SW480 (cell line): ENCODE data around the gene ABCF3.

Experiments
- DNase-seq: peaks from one replicate; pipeline ENCODE4 v3.0.0-alpha.2; 2016; ENCODE audit warnings: low spot score

Gene ABCF3

GRCh38 chr3:184233127-184233843, 47.3 kb downstream of the ABCF3 start:
- no peak for DNase-seq

- peak; percentile 83 for DNase-seq
Observed at GRCh38 chr3:184234224-184234623, 48.2 kb downstream of the ABCF3 start.

GRCh38 chr3:184234671-184235380, 48.8 kb downstream of the ABCF3 start:
- DNase-seq, result no peak

GRCh38 chr3:184235381-184236032, 49.5 kb downstream of the ABCF3 start:
- DNase-seq, result no peak

- no peak for DNase-seq
Observed at GRCh38 chr3:184236033-184236410, 50.0 kb downstream of the ABCF3 start.

GRCh38 chr3:184236636-184237035, 50.6 kb downstream of the ABCF3 start:
- DNase-seq, result no peak

- no peak for DNase-seq
Observed at GRCh38 chr3:184237211-184237610, 51.2 kb downstream of the ABCF3 start.

GRCh38 chr3:184237807-184238206, 51.8 kb downstream of the ABCF3 start:
- no peak for DNase-seq

- no peak for DNase-seq
Observed at GRCh38 chr3:184238246-184238818, 52.3 kb downstream of the ABCF3 start.

- DNase-seq, result no peak
Observed at GRCh38 chr3:184239221-184239620, 53.2 kb downstream of the ABCF3 start.

- no peak for DNase-seq
Observed at GRCh38 chr3:184239708-184240107, 53.7 kb downstream of the ABCF3 start.

GRCh38 chr3:184240384-184241140, 54.6 kb downstream of the ABCF3 start:
- DNase-seq, result no peak

GRCh38 chr3:184241141-184241446, 55.1 kb downstream of the ABCF3 start:
- DNase-seq, result no peak

GRCh38 chr3:184241447-184242296, 55.7 kb downstream of the ABCF3 start:
- DNase-seq, result no peak

- DNase-seq, result no peak
Observed at GRCh38 chr3:184242297-184242685, 56.3 kb downstream of the ABCF3 start.
